Progenitor cell of endocrine pancreas (in vitro differentiated cells): ENCODE measurements around the gene SELENOK. TPM values are rescaled to one million over a fixed set of nuclear protein-coding genes. Genes with fewer than 3 reads are reported as not detected.
A peak's percentile ranks its signal among the peaks of the same experiment; 100 is the strongest.

ENCODE experiments used
- DNase-seq: peaks from one replicate; pipeline ENCODE4 v3.0.0; 2021; ENCODE audit warnings: low spot score; ENCODE audit not compliant: unreplicated experiment
- H3K27ac Mint-ChIP-seq: 2 replicates; pipeline ENCODE4 v1.8.0; 2021; ENCODE audit warnings: mild to moderate bottlenecking, moderate library complexity, mixed read lengths
- H3K27me3 Mint-ChIP-seq: 2 replicates; pipeline ENCODE4 v1.8.0; 2021; ENCODE audit warnings: mixed read lengths
- H3K36me3 Mint-ChIP-seq: 2 replicates; pipeline ENCODE4 v1.8.0; 2022; ENCODE audit warnings: mixed read lengths; ENCODE audit not compliant: insufficient read depth
- H3K4me1 Mint-ChIP-seq: 2 replicates; pipeline ENCODE4 v1.8.0; 2021; ENCODE audit warnings: low read depth, mixed read lengths
- H3K4me3 Mint-ChIP-seq: 2 replicates; pipeline ENCODE4 v1.8.0; 2021; ENCODE audit warnings: low read depth, mild to moderate bottlenecking, moderate library complexity, mixed read lengths
- H3K9me3 Mint-ChIP-seq: 2 replicates; pipeline ENCODE4 v1.8.0; 2021; ENCODE audit warnings: low read depth, mixed read lengths
- long read RNA-seq: library from polyadenylated mRNA; unstranded; transcript quantifications from one replicate; pipeline ENCODE4 v2.0.0, GENCODE V29; 2020
- total RNA-seq: library from RNA; stranded (reverse); gene quantifications from 2 replicates; pipeline ENCODE4 v1.2.1, GENCODE V29; 2021
- TF ChIP-seq, protein P1 (sequence below): fragments of 200-600 bp; sonication (generic); IDR thresholded peaks from one replicate; pipeline ENCODE4 v1.5.0; 2021; ENCODE audit warnings: antibody characterized with exemption, mild to moderate bottlenecking; ENCODE audit not compliant: unreplicated experiment

The SELENOK gene
- total RNA-seq = 40.2 and 44.2 TPM in 2 replicates
- long read RNA-seq, transcript SELENOK-204 (5 exons, 1,633 nt) = major isoform, 25 of 44 reads
- long read RNA-seq, partial matches to known transcripts = 2 of 44 reads
- long read RNA-seq, other reads (novel, unspliced or antisense) = 17 of 44 reads

DNA sequence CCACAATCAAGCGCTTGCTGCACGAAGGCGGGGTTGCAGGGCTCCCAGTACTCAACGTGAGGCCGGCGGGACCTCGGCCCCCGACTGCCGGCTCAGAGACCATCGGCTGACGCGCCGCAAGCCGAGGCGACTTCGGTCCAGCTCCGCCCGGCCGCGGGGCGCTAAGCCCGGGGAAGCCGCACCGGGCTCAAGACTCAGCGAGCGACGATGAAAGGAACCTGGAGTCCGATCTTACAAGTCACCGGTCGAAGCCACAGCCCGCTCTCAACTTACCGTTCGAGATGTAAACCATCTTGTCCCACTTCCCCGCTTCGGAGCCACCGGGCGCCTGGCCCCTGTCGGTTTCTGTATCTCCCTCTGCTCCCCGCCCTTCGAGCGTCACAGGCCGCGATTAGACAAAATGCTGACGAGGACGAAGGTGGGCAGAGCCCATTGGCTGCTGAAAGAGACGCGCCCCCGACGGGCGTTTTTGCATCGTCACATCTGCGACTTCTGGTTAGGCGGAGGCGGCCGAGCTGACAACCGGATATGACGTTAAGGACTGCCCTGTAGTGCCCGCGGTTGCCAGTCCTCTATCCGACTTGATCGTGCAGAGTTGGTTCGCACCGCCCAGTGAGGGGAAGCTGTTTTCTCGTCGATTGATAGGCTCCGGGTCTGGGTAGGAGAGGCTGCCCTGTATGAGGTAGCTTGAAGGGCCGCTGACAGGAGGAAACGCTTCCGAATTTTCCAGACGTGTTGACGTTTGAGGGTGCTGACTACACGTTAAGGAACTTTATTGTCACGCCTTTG, at the start of gene SELENOK:
Gene SELENOK (minus strand): TSS at position 363 of the 789 bp plus-strand sequence.
- no peaks in the 10 kb centered on the region for H3K9me3 Mint-ChIP-seq
- DNase-seq = peak; percentile 92
- peaks cover 9% of the 10 kb centered on the region for H3K36me3 Mint-ChIP-seq
- H3K4me1 Mint-ChIP-seq = peaks cover 27% of the 10 kb centered on the region
- peaks cover 25% of the 10 kb centered on the region for H3K27me3 Mint-ChIP-seq
- H3K27ac Mint-ChIP-seq = peak within 1 kb of the TSS; percentile 100
- TF ChIP-seq, protein P1, sequence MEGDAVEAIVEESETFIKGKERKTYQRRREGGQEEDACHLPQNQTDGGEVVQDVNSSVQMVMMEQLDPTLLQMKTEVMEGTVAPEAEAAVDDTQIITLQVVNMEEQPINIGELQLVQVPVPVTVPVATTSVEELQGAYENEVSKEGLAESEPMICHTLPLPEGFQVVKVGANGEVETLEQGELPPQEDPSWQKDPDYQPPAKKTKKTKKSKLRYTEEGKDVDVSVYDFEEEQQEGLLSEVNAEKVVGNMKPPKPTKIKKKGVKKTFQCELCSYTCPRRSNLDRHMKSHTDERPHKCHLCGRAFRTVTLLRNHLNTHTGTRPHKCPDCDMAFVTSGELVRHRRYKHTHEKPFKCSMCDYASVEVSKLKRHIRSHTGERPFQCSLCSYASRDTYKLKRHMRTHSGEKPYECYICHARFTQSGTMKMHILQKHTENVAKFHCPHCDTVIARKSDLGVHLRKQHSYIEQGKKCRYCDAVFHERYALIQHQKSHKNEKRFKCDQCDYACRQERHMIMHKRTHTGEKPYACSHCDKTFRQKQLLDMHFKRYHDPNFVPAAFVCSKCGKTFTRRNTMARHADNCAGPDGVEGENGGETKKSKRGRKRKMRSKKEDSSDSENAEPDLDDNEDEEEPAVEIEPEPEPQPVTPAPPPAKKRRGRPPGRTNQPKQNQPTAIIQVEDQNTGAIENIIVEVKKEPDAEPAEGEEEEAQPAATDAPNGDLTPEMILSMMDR = no peak
- H3K4me3 Mint-ChIP-seq = peak within 1 kb of the TSS; percentile 97

DNA sequence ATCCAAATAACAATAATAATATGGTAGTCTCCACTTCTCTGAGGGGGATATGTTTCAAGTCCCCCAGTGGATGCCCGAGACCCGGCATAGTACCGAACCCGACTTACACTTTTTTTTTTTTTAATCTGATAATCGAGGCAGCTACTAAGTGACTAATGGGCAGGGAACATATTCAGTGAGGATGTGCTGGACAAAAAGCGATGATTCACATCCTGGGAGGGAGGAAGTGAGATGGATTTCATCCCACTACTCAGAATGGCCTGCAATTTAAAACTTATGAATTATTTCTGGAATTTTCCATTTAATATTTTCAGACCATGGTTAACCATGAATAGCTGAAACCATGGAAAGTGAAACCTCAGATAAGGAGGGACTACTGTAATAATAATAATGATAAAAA, 49.5 kb upstream of the SELENOK start:
- peaks cover 32% of the 10 kb centered on the region for H3K27me3 Mint-ChIP-seq
- H3K27ac Mint-ChIP-seq = no peak overlapping the region
- peaks cover 6% of the 10 kb centered on the region for H3K9me3 Mint-ChIP-seq
- peaks cover 2% of the 10 kb centered on the region for H3K36me3 Mint-ChIP-seq
- no peak overlapping the region for H3K4me3 Mint-ChIP-seq
- TF ChIP-seq, protein P1 = no peak
- no peak for DNase-seq
- no peaks in the 10 kb centered on the region for H3K4me1 Mint-ChIP-seq

DNA sequence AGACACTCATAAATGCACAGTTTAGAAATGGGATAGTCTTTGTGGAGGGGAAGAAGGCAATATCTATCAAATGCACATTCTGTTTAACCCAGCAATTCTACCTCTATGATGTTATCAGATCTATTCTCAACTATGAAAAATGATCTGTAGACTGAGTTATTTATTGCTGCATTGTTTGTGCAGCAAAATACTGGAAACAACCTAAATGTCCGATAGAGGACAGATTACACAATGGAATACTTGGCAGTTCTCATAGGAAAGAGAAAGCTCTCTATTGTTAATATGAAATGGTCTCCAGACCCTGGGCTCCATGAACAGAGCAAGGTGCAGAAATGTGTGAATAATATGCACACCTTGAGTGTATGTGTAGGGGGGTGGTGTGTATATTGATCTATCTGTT, 49.0 kb upstream of the SELENOK start:
- Mint-ChIP-seq H3K36me3 (peaks cover 3% of the 10 kb centered on the region), H3K27me3 (peaks cover 32% of the 10 kb centered on the region), H3K27ac (no peak overlapping the region), H3K9me3 (peaks cover 3% of the 10 kb centered on the region), H3K4me1 (no peaks in the 10 kb centered on the region), H3K4me3 (no peak overlapping the region)
- DNase-seq = no peak
- TF ChIP-seq, protein P1 = no peak

DNA sequence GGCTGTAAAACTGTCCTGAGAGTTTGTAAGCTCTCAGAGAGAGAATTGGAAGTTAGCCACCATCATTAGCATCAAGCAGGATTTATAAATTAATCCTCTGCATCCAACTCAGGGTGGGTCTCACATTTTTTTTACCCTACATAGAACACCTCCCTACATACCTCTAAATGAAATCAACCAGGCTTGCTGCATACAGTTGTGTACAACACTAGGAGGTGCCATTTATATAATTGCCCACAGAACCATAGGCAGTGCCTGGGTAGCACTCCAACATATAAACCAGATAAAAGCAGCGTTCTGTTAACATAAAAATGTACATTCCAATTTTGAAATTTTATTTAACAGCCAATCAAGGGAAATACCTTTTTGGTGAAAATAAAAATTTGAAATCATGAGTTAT, 48.2 kb upstream of the SELENOK start:
- TF ChIP-seq, protein P1 = peak; percentile 10
- Mint-ChIP-seq H3K27me3 (peaks cover 32% of the 10 kb centered on the region), H3K4me3 (no peak overlapping the region), H3K27ac (no peak overlapping the region), H3K9me3 (peaks cover 3% of the 10 kb centered on the region), H3K36me3 (peaks cover 1% of the 10 kb centered on the region), H3K4me1 (no peaks in the 10 kb centered on the region)
- DNase-seq = no peak

DNA sequence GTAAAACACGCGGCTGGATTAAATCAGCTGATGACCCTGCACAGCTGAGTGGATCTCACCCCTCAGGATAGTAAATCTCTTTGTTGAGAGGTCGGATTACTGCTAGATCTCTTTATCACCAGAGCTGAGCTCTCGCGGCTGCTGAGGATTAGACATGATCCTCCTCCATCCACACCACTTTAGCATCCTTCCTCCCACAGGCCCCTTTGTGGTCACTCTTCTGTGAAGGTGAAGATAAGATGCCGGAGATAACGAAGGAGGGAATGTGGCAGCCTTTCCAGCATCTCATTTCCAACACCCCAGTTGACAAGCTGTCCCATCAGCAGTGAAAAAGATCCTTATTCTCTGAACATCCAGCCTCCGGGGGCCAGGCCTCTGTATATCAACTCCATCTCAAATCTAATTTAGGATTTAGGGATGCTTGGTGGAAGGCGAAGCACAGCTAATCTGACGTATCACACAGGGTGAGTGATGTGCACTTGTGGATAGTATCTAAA, 47.5 kb upstream of the SELENOK start:
- TF ChIP-seq, protein P1 = no peak
- H3K27me3 Mint-ChIP-seq = peaks cover 32% of the 10 kb centered on the region
- DNase-seq = no peak
- peaks cover 1% of the 10 kb centered on the region for H3K36me3 Mint-ChIP-seq
- no peak overlapping the region for H3K4me3 Mint-ChIP-seq
- no peaks in the 10 kb centered on the region for H3K4me1 Mint-ChIP-seq
- H3K27ac Mint-ChIP-seq = no peak overlapping the region
- peaks cover 6% of the 10 kb centered on the region for H3K9me3 Mint-ChIP-seq
